HG03095 (cell line): ENCODE data around the gene PFDN4.

Experiments used
- ATAC-seq: cut with Tn5 transposase; IDR thresholded peaks from one replicate; pipeline ENCODE4 v1.9.1; 2021; ENCODE audit warnings: moderate library complexity; ENCODE audit not compliant: unreplicated experiment

Gene PFDN4

GRCh38 chr20:54200487-54201267 is 7.2 kb upstream of the PFDN4 start:
- no peak for ATAC-seq

GRCh38 chr20:54201268-54201846 is 6.5 kb upstream of the PFDN4 start:
- ATAC-seq: no peak

- ATAC-seq: no peak
Observed at GRCh38 chr20:54203281-54203680, 4.6 kb upstream of the PFDN4 start.

GRCh38 chr20:54204063-54204462 is 3.8 kb upstream of the PFDN4 start:
- ATAC-seq: no peak

GRCh38 chr20:54204481-54204880 is 3.4 kb upstream of the PFDN4 start:
- ATAC-seq: no peak

GRCh38 chr20:54205450-54205849 is 2.4 kb upstream of the PFDN4 start:
- ATAC-seq: no peak

GRCh38 chr20:54207053-54207742 is 689 bp upstream of the PFDN4 start:
- no peak for ATAC-seq

- peak; percentile 3 for ATAC-seq
Observed at GRCh38 chr20:54208548-54209176, 775 bp downstream of the PFDN4 start.

- no peak for ATAC-seq
Observed at GRCh38 chr20:54209216-54209813, 1.4 kb downstream of the PFDN4 start.

- ATAC-seq: no peak
Observed at GRCh38 chr20:54212226-54212625, 4.3 kb downstream of the PFDN4 start.

GRCh38 chr20:54212871-54213270 is 5.0 kb downstream of the PFDN4 start:
- no peak for ATAC-seq

- no peak for ATAC-seq
Observed at GRCh38 chr20:54214566-54214965, 6.7 kb downstream of the PFDN4 start.

- ATAC-seq: no peak
Observed at GRCh38 chr20:54215157-54215789, 7.4 kb downstream of the PFDN4 start.

- ATAC-seq: no peak
Observed at GRCh38 chr20:54217762-54218161, 9.9 kb downstream of the PFDN4 start.

- ATAC-seq: no peak
Observed at GRCh38 chr20:54218470-54218869, 10.6 kb downstream of the PFDN4 start.

GRCh38 chr20:54219751-54220426 is 12.0 kb downstream of the PFDN4 start:
- no peak for ATAC-seq

- ATAC-seq: no peak
Observed at GRCh38 chr20:54220722-54221121, 12.8 kb downstream of the PFDN4 start.

- no peak for ATAC-seq
Observed at GRCh38 chr20:54221353-54221752, 13.5 kb downstream of the PFDN4 start.

GRCh38 chr20:54221996-54222890 is 14.4 kb downstream of the PFDN4 start:
- no peak for ATAC-seq
